NCI-H748 (cell line): ENCODE measurements around the gene PATL2.
A peak's percentile ranks its signal among the peaks of the same experiment; 100 is the strongest.
"Not testable (repeated sequence)": the region's sequence is repeated elsewhere in the genome, so short reads cannot be mapped to it uniquely, and the experiment has no call there.

Experiments used
- DNase-seq: peaks from one replicate; lab custom pipeline; 2025; ENCODE audit not compliant: unreplicated experiment; lab: John Stamatoyannopoulos, UW

PATL2 gene

DNA sequence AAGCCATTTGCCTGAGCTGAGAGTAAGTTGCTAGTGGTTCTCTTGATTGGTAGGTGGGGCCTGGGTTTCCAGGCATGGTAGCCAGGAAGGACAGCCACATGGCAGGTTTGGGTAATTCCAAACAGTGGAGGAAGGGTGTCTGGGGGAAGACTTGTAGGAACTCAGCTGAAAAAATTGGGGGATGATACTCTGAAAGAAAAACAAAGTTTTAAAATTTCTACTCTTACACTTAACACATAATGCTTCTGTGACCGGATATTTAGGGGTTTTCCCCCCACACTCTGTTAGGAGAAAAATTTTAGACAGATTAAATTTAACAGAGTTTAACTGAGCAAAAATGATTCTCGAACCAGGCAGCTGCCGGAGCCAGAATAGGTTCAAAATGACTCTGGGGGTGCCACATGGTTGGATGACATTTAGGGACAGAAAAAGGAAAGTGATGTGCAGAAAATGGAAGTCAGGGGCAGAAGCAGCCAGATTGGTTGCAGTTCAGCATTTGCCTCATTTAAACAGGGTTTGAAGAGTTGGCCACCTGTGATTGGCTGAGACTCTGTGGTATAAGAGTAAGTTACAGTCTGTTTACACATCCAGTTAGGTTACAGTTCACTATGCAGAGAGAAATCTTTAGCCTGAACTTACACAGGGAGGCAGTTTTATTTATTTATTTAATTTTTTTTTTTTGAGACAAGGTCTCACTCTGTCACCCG lies 8.3 kb upstream of the PATL2 start:
- no peak for DNase-seq

DNA sequence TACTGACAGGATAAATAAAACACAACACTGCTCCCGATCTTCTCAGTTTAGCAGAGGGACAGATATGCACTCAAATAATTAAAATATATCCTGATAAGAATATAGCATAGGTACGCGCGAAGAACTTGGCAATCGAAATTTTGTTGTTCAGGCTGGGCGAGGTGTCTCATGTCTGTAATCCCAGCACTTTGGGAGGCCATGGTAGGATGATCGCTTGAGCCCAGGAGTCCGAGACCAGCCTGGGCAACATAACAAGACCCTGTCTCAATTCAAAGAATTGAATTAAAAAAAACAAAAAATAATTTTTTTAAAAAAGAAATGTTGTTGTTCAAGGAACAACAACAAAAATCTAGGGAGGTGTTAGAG lies 7.8 kb upstream of the PATL2 start:
- DNase-seq = no peak

- DNase-seq = no peak
These were observed 7.2 kb upstream of the PATL2 start for GRCh38 chr15:44718180-44718926.

DNA sequence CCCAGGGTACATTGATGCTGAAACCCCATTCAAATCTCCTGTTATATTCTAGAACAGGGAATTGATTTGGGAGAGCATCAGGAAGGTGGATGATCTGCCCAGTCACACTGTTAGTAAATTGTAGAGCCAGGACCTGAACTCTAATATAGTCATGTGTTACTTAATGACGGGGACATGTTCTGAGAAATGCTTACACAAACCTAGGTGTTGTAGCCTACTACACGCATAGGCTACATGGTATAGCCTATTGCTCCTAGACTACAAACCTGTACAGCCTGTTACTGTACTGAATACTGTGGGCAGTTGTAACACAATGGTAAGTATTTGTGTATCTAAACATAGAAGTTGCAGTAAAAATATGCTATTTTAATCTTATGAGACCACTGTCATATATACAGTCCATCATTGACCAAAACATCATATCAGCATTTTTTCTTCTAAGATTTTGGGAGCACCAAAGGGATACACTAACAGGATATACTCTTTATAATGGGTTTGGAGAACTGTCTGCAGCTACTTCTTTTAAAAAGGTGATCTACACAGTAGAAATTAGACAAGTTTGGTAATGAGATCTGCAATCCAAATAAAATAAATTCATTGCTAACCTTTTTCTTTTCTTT lies 6.0 kb upstream of the PATL2 start:
- DNase-seq = no peak

- DNase-seq = no peak
These were observed 4.7 kb upstream of the PATL2 start for GRCh38 chr15:44715797-44716334.

- no peak for DNase-seq
These were observed 4.1 kb upstream of the PATL2 start for GRCh38 chr15:44715142-44715796.

- DNase-seq = peak; percentile 52
These were observed 2.2 kb upstream of the PATL2 start for GRCh38 chr15:44713006-44713966.

- peak; percentile 67 for DNase-seq
These were observed 1.4 kb upstream of the PATL2 start for GRCh38 chr15:44712346-44713005.

- peak; percentile 46 for DNase-seq
These were observed 721 bp upstream of the PATL2 start for GRCh38 chr15:44711743-44712345.

DNA sequence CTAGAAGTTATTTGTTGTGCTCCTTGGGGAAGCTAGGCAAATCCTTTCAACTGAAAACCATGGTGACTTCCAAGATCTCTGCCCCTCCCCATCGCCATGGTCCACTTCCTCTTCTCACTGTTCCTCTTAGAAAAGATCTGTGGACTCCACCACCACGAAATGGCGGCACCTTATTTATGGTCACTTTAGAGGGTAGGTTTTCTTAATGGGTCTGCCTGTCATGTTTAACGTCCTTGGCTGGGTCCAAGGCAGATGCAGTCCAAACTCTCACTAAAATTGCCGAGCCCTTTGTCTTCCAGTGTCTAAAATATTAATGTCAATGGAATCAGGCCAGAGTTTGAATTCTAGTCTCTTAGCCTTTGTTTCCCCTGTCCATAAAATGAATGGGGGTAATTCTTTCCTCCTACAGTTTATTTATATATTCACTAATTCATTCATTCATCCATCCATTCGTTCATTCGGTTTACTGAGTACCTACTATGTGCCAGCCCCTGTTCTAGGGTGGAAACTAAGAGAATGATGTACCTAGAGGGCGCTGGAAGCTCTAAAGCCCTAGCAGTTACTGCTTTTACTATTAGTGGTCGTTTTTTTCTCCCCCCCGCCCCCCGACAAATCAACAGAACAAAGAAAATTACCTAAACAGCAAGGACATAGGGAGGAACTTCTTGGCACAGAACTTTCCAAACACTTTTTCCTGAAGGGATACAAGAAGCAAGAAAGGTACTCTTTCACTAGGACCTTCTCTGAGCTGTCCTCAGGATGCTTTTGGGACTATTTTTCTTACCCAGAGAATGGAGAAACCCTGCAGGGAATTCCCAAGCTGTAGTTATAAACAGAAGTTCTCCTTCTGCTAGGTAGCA lies 657 bp downstream of the PATL2 start:
- peak; percentile 18 for DNase-seq

GRCh38 chr15:44706946-44707636 lies 4.0 kb downstream of the PATL2 start:
- DNase-seq = no peak

- no peak for DNase-seq
These were observed 4.7 kb downstream of the PATL2 start for GRCh38 chr15:44706401-44706800.

GRCh38 chr15:44705986-44706385 lies 5.1 kb downstream of the PATL2 start:
- DNase-seq = no peak

- not testable (repeated sequence) for DNase-seq
These were observed 10.4 kb downstream of the PATL2 start for GRCh38 chr15:44700676-44701075.

DNA sequence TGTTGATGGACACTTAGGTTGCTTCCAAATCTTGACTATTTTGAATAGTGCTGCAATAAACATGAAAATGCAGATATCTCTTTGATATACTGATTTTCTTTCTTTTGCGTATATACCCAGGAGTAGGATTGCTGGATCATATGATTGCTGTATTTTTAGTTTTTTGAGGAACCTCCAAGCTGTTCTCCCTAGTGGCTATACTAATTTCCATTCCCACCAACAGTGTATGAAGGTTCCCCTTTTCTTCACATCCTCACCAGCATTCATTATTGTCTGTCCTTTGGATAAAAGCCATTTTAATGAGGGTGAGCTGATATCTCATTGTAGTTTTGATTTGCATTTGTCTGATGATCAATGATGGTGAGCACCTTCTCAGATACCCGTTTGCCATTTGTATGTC lies 12.5 kb downstream of the PATL2 start:
- DNase-seq = no peak

DNA sequence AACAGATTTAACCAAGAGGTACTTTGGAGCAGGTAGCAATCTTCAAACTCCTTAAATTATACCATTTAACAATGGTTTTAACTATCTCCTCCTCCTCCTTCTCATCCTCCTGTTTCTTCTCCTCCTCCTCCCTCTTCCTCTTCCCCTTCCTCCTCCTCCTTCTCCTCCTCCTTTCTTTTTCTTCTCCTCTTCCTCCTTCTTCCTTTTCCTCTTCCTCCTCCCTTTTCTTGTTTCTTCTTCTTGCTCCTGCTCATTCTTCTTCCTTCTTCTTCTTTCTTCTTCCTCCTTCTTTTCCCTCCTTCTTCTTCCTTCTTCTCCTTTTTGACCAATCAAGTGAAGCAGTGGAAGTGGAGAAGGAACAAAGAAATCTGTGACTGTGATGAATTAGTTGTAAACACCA lies 14.1 kb downstream of the PATL2 start:
- DNase-seq = no peak

- DNase-seq = no peak
These were observed 15.8 kb downstream of the PATL2 start for GRCh38 chr15:44695294-44695693.

DNA sequence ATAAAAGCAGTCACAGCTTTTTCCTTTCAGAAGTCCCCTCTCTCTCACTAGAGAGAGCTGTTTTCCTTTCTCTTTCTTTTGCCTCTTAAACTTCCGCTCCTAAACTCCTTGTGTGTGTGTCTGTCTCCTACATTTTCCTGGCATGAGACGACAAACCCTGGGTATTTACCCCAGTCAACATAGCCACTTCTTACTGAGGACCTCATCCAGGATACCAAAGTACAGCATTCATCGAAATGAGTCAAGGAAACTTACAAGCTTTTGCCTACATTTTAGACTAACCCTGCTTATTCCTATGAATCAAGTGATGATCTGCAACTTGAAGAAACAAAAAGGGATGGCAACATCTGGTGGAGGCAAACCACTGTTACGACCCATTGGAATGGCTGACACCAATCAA lies 16.7 kb downstream of the PATL2 start:
- DNase-seq = no peak
